GM10847 (cell line): ENCODE results near the gene KCND2.

Experiments used
- POLR2A ChIP-seq: IDR thresholded peaks from 2 replicates; pipeline ENCODE4 v1.6.1; 2011; ENCODE audit not compliant: insufficient read length; ENCODE audit errors: extremely low read depth

The KCND2 gene

GRCh38 chr7:120724448-120724847 lies 451.5 kb downstream of the KCND2 start:
- TF ChIP-seq POLR2A: no peak

DNA sequence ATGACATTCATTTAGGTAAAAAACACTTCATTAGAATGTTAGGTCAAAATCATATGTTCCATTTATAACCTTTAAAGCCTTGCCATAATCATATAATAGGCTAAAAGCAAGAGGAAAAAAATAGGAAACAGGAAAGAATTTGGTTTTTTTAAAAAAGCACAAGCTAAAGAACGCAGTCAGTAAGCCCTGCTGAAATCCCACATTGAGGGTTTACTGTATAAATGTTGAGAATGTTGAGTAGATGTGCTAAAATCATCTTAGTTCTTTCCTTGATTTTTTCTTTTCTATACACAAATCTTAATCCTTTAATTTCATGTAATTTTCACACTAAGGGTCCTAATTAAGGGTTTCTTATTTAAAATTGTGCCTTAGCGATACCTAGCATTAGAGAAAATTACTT lies 452.0 kb downstream of the KCND2 start:
- no peak for TF ChIP-seq POLR2A

GRCh38 chr7:120725376-120726039 lies 452.5 kb downstream of the KCND2 start:
- TF ChIP-seq POLR2A: no peak

DNA sequence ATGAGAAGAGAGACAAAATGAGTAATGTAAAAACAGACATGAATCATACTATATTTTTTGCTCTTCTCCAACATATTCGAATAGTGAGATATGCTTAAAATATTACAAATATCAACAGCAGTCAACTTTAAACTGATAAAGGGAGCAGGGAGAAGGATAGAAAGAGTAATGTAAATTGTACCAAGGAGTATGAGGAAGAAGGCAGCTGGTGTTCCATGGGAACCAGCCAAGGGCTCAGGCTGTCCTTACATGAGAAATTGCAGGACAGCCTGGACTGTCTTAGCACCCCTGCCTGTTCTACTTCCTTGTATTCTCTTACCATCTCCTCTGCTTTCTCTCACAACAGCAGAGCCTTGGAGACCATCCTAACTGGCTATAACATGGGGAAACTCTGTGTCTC lies 456.3 kb downstream of the KCND2 start:
- TF ChIP-seq POLR2A: no peak

- no peak for TF ChIP-seq POLR2A
These were observed 458.3 kb downstream of the KCND2 start for GRCh38 chr7:120731271-120731670.

DNA sequence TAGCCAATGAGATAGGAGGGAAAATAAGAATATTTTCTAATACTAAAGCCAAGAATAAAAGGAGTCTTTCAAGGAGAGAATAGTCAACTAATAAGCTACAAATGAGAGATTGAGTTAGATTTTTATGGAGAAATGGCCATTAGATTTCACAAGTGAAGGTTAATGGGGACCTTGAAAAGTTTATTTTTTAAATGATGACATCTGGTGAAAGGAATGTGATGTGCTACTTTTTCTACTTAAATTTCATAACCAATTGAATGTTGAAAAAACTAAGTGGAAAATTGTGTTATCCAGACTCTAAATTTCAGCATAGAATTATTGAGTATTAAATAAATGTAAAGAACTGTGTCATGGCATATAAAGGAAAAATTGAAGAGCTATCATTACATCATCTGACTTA lies 459.3 kb downstream of the KCND2 start:
- no peak for TF ChIP-seq POLR2A

- TF ChIP-seq POLR2A: no peak
These were observed 460.2 kb downstream of the KCND2 start for GRCh38 chr7:120733143-120733542.

DNA sequence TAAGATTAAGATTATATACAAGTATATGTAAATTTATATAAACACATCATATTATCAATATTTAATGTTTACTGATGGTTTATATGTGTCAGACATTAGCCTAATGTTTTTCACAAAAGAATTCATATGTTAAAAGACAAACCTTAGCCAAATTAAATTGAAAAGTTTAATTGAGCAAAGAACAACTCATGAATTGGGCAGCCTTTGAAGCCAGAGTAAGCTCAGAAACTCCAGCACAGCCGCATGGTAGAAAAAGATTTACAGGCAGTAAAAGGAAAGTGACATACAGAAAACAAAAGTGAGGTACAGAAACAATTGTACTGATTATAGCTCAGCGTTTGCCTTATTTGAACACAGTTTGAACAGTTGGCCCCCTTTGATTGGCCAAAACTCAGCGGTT lies 460.9 kb downstream of the KCND2 start:
- TF ChIP-seq POLR2A: no peak

GRCh38 chr7:120735791-120736190 lies 462.8 kb downstream of the KCND2 start:
- no peak for TF ChIP-seq POLR2A

- TF ChIP-seq POLR2A: no peak
These were observed 465.8 kb downstream of the KCND2 start for GRCh38 chr7:120738816-120739215.

DNA sequence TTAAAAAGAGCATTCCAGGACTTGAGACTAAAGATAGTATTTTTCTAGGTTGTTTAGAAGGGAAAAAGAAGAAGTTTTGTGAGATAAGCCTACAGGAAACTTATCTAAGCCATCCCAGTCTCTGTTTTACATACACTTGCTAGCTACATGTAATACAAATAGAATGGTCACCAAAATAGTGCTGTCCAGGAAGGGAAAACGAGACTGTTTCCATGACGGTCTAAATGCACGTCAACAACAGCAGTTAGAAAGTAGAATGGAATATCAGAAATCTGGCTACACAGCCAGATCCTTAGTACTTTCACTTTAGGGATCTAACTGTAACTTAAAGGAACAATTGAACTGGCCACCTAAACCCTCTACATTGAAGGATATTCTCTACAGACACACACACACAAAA lies 467.4 kb downstream of the KCND2 start:
- TF ChIP-seq POLR2A: no peak

DNA sequence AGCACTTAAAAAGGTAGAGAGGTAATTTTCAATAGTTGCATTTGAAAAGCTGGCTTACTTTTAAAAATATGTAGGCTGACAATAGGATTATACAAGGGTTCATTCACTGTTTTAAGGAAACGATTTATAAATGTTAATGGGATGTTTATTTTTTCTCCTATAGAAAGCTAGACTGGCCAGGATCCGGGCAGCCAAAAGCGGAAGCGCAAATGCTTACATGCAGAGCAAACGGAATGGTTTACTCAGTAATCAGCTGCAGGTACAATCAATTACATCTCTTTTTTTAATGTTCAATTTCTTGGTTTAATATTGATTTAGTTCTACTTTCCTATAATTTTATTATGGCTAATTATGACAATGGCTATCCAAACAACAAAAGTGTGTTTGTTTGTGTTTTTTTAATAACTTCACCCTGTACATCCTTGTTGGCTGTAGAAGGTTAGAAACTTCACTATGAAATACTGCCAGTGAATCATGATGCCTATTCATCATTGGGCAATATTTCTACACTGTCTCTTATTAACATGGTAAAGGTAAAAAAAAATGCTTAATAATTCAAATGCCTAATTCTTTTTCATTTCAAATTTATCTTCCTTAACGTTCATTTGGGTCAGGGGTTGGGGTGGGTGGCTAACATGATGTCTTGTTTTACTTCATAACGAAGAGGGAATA lies 468.5 kb downstream of the KCND2 start:
- TF ChIP-seq POLR2A: no peak

- TF ChIP-seq POLR2A: no peak
These were observed 469.4 kb downstream of the KCND2 start for GRCh38 chr7:120742372-120742771.

- TF ChIP-seq POLR2A: no peak
These were observed 470.2 kb downstream of the KCND2 start for GRCh38 chr7:120743128-120743527.

DNA sequence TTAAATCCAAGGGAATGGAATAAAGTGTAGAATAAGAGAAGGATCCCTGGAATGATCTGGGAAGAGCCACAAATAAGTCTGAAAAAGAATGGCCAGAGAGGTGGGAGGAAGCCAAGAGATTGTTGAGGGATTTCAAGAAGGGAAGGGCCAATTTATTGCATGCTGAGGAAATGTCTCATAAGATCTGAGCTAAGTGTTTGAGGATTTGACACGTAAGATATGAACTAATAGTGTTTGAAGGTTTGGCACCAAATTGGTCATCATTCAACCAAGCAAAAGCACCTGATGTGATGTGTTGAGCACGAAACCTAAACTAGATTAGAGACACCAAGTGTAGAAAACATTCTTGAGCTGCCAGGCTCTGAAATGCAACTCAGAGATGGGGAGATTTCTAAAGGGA lies 487.1 kb downstream of the KCND2 start:
- no peak for TF ChIP-seq POLR2A

DNA sequence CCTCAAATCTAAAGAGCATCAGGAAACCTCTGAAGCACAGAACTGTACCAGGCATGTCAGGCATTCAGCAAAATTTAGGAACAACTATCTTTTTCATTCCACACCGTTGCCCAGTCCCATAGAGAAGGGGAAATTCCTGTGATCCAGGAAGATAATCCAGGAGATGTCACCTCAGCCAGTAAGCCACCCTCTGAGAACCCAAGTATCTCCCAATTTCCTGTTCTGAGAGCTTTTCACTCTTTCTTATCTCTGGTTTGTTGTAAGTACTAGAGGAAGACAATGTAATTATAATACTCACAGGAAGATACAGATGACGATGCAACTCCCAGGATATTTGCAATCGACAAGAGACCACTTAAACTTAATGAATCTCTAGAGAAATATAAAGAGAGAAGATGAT lies 487.9 kb downstream of the KCND2 start:
- no peak for TF ChIP-seq POLR2A

GRCh38 chr7:120770206-120770605 lies 497.2 kb downstream of the KCND2 start:
- no peak for TF ChIP-seq POLR2A
